ENCODE data around the gene SRCAP. TPM values are rescaled to one million over a fixed set of nuclear protein-coding genes. Genes with fewer than 3 reads are reported as not detected.

SRCAP gene
- total RNA-seq, 2 donors from 2014 or later = 42.8 to 79.0 TPM

DNA sequence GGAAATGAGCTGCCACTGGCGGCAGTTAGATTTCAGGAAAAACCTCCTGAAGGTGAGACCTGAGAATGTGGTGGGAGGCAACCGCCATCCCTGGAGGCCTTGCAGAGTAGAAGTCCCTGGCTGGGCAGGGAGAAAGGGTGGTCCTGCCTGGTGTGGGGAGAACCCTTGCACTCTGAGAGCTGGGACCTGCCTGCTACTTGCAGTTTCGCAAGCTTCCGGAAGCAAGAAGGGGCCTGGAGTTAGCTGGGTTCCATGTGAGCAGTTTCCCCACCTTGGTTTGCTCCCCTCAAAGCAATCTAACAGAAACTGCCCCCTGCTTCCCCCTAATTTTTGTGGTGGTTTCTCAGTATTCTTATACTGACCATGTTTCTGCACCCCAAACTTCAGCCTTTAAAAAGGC lies 81.6 kb downstream of the SRCAP start:
- no peaks in the 10 kb centered on the region for H3K27me3 ChIP-seq (replicated peaks; ENCODE audit: insufficient read depth)
- 76% methylated on average over 4 of the region's 4 CpGs for WGBS
- H3K9me3 ChIP-seq = no peaks in the 10 kb centered on the region
- intact Hi-C loops (cut with DNase I) = no loop called here
- no peak for DNase-seq (ENCODE audit: low spot score)
- H3K4me1 ChIP-seq (replicated peaks) = no peaks in the 10 kb centered on the region
- no peak for TF ChIP-seq POLR2AphosphoS5 (IDR thresholded peaks at IDR 0.05)
- TF ChIP-seq CTCF (IDR thresholded peaks at IDR 0.05) = no peak
- TF ChIP-seq POLR2A (IDR thresholded peaks at IDR 0.05) = no peak
- H3K36me3 ChIP-seq = peaks cover 0 to 14% of the 10 kb centered on the region in 2 donors
- H3K4me3 ChIP-seq = no peak overlapping the region
- no peak overlapping the region for H3K27ac ChIP-seq

DNA sequence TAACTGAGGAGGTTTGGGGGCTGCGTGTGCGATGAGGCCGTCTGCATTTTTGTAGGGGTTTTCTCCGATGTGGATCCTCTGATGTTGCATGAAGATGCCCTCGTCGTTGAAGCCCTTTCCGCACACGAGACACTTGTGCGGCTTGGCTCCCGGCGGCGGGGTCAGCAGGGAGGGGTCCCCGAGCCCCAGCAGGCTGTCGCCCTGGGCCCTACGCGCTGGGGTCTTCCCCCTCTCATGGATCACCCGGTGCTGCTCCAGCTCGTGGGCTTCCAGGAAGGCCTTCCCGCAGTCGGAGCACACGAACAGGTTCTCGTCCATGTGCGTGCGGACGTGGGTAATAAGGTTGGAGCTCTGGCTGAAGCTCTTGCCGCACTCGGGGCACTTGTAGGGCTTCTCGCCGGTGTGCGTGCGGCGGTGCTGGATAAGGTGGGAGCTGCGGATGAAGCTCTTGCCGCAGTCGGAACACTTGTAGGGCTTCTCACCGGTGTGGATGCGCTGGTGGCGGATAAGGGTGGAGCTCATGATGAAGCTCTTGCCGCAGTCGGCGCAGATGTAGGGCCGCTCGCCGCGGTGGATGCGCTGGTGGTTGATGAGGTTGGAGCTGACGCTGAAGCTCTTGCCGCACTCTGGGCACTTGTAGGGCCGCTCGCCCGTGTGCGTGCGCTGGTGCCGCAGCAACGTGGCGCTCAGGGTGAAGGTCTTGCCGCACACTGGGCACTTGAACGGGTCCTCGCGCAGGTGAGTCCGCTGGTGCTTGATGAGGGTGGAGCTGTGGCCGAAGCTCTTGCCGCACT lies 83.7 kb downstream of the SRCAP start:
- WGBS = 92% methylated on average over 63 of the region's 63 CpGs
- intact Hi-C loops (cut with DNase I) = no loop called here
- no peaks in the 10 kb centered on the region for H3K27me3 ChIP-seq (replicated peaks; ENCODE audit: insufficient read depth)
- H3K4me1 ChIP-seq (replicated peaks) = no peaks in the 10 kb centered on the region
- no peak overlapping the region for H3K27ac ChIP-seq
- no peak overlapping the region for H3K4me3 ChIP-seq
- peaks cover 0 to 14% of the 10 kb centered on the region in 2 donors for H3K36me3 ChIP-seq
- DNase-seq (ENCODE audit: low spot score) = no peak
- no peaks in the 10 kb centered on the region for H3K9me3 ChIP-seq
- TF ChIP-seq POLR2AphosphoS5 (IDR thresholded peaks at IDR 0.05) = no peak
- TF ChIP-seq POLR2A (IDR thresholded peaks at IDR 0.05) = no peak
- no peak for TF ChIP-seq CTCF (IDR thresholded peaks at IDR 0.05)

DNA sequence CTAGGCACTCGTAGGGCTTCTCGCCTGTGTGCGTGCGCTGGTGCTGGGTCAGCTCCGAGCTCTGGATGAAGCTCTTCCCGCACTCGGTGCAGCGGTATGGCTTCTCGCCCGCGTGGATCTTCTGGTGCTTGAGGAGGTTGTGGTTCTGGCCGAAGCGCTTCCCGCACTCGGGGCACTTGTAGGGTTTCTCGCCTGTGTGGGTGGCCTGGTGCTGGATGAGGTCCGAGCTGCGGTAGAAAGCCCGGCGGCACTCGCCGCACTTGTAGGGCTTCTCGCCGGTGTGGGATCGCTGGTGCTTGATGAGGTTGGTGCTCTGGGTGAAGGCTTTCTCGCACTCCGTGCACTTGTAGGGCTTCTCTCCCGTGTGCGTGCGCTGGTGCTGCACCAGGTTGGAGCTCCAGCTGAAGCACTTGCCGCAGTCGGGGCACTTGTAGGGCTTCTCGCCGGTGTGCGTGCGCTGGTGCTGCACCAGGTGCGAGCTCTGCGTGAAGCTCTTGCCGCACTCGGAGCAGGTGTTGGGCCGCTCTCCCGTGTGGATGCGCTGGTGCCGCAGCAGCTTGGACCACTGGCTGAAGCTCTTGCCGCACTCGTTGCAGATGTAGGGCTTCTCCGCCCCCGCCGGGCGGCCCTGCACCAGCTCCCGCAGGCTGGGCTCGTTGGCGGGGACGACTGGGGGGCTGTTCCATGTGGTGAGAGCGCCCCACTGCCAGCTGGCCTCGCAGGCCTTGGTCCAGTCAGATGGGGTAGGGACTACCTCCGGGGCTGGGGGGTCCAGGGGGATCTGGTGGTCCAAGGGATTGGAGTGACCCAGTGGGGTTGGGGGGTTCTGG lies 84.5 kb downstream of the SRCAP start:
- intact Hi-C loops (cut with DNase I) = no loop called here
- Histone ChIP-seq H3K4me1 (replicated peaks) (no peaks in the 10 kb centered on the region), H3K9me3 (no peaks in the 10 kb centered on the region), H3K36me3 (peaks cover 0 to 14% of the 10 kb centered on the region in 2 donors), H3K27me3 (replicated peaks; ENCODE audit: insufficient read depth) (no peaks in the 10 kb centered on the region), H3K27ac (no peak overlapping the region), H3K4me3 (no peak overlapping the region)
- TF ChIP-seq POLR2AphosphoS5 (IDR thresholded peaks at IDR 0.05) = no peak
- no peak for TF ChIP-seq CTCF (IDR thresholded peaks at IDR 0.05)
- no peak for TF ChIP-seq POLR2A (IDR thresholded peaks at IDR 0.05)
- WGBS = 95% methylated on average over 38 of the region's 57 CpGs
- DNase-seq (ENCODE audit: low spot score) = no peak

DNA sequence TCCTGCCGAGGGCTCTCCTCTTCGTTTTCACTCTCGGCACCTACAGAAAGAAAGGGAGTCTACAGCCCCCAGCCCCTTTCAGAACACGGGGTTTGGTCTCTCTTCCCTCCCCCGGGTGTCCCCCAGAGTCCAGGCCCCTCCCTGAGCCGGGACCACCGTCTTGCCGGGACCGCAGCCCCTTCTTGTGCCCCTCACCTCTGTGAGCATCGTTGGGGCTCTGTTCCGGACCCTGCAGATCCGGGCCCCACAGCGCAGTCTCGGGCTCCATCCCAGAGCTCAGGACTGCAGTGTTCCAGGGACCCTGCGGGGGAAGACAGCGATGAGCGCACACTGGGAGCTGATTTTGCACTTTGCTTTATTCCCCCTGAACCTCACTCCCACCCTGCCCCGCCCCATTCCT lies 85.2 kb downstream of the SRCAP start:
- 83% methylated on average over 18 of the region's 18 CpGs for WGBS
- intact Hi-C loops (cut with DNase I) = no loop called here
- no peak for DNase-seq (ENCODE audit: low spot score)
- Histone ChIP-seq H3K27ac (no peak overlapping the region), H3K27me3 (replicated peaks; ENCODE audit: insufficient read depth) (no peaks in the 10 kb centered on the region), H3K9me3 (no peaks in the 10 kb centered on the region), H3K36me3 (peaks cover 0 to 14% of the 10 kb centered on the region in 2 donors), H3K4me1 (replicated peaks) (no peaks in the 10 kb centered on the region), H3K4me3 (no peak overlapping the region)
- TF ChIP-seq CTCF (IDR thresholded peaks at IDR 0.05) = no peak
- TF ChIP-seq POLR2A (IDR thresholded peaks at IDR 0.05) = no peak
- TF ChIP-seq POLR2AphosphoS5 (IDR thresholded peaks at IDR 0.05) = no peak
